HG02981 (cell line): Measurements from ENCODE around the gene SLC43A1.
"Not testable (repeated sequence)": the region's sequence is repeated elsewhere in the genome, so short reads cannot be mapped to it uniquely, and the experiment has no call there.

Experiments
- ATAC-seq: cut with Tn5 transposase; IDR thresholded peaks from one replicate; pipeline ENCODE4 v1.9.1; 2021; ENCODE audit warnings: mild to moderate bottlenecking, moderate library complexity; ENCODE audit not compliant: unreplicated experiment

Gene SLC43A1

DNA sequence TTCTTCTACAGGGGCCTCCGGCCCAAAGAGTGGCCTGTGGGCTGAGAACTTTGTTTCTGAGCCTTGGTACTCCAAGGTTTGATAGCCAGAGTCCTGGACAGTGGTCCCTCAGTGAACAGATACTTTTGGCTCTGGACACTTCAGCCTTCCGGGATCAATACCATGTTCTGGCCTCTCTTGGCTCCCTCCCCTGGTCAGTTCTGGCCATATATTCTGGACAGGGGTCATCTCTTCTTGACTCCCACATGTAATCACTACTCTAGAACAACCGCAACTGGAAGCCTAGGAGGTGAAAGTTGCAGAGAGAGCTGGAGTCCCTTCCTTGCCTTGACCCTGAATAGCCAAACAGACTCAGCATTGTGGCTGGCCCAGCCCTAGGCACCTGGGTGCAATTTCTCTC is 52.9 kb downstream of the SLC43A1 start:
- ATAC-seq = no peak

DNA sequence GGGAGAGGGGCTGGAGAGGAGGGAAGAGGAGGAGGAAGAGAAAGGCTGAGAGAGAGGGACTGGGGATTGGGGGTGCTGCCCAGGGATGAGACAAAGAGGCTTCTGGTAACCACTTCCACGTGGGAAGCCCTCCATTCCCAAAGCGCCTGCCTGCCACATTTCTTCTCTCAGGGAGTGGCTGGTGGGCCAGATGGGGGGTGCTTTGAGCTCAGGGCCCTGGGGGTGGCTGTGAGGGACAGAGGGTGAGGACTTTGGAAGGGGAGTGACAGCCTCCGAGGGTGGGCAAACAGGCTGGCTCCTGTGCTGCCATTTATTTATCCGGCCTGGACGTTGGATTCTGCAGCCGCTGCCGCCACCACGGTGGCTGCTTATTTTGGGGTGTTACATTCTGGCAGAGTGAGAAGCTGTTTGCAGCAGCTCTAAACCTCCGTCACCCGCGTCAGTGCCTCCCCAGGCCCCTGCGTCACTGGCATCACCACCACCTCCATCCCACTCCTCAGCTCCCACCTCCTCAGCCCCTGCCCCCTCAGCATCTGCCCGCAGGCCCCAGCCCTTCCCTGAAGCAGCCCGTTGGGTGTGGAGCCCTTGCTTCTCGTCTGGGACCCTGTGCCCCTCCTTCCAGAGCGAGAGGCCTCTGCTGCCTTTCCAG is 53.5 kb downstream of the SLC43A1 start:
- no peak for ATAC-seq

DNA sequence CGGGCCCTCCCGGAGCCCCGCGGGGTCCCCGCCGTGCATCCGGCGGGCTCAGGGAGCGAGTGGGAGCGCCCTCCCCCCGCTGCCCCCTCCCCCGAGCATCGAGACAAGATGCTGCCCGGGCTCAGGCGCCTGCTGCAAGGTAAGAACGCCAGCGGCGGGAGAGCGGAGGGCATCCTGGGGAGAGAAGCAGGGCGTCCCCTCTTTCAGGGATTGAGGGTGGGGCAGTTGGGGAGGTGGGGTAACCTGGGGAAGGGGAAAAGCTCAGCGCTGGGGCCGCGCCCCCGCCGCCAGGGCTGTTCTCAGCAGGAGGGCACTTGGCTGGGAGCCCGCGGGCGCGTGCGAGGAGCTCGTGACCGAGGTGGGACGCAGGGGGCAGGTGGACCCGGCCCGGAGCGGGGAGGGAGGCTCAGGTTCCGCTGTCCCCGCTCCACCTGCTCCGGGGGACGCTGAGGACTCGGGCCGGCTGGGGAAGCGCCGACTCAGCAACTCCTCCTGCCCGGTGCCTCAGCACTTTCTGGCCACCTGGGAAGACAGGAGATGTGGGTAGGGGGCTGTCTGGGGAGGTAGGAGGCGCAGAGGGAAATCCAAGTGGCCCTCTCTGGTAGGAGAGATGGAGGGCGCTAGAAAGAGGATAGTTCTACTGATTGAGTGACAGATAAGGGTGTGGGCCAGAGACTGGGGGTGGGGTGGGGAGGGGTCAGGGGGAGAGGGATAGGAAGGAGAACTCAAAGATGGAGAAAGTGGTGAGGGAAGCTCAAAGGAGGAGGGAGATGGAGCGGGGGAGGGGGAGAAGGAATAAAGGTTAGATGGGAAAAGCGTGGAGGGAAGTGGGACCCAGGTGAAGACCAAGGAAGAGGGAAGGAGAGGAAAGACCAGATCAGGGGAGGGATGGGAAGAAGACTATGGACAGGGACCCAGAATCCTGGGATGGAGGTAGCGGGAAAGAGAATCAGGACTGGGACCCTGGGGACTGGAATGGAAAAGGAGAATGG is 54.4 kb downstream of the SLC43A1 start:
- no peak for ATAC-seq

DNA sequence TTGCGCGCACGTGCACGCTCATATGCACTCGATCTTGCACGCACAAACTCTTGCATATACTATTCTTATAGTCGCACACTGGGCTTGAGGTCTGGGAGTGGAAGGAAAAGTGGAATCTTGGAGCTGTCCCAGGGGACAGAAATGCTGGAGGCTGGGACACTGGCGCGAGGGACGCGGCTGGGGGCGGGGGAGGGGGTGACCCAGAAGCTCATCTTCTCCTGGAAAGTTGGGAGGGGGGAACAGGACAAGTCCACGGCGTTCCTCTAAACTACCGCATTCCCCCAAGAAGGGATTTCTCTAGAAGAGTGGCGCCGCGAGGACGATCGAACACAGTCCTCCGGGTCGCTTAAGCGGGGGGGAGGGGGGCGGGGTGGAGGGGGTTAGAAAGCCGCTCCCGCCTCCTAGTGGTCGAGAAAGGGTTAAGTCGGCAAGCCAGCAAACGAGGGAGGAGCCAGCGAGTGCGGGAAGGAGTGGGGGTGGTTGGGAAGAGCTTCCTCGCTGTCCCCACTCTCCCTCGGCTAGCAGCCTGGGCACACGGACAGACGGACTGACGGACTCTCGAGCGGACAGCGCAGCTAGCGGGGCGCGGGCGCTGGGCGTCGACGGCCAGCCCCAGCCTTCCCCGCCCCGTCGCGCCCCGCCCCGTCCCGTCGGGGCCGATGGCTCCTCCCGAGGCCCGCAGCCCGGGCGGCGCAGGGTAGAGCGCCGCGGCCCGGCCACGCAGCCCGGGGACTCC is 55.3 kb downstream of the SLC43A1 start, which contains the start of gene RTN4RL2:
TSS of gene RTN4RL2 (plus strand) at position 507 of the 736 bp plus-strand sequence. CDS start 338 bp downstream, outside the sequence.
- ATAC-seq = peak; percentile 36

DNA sequence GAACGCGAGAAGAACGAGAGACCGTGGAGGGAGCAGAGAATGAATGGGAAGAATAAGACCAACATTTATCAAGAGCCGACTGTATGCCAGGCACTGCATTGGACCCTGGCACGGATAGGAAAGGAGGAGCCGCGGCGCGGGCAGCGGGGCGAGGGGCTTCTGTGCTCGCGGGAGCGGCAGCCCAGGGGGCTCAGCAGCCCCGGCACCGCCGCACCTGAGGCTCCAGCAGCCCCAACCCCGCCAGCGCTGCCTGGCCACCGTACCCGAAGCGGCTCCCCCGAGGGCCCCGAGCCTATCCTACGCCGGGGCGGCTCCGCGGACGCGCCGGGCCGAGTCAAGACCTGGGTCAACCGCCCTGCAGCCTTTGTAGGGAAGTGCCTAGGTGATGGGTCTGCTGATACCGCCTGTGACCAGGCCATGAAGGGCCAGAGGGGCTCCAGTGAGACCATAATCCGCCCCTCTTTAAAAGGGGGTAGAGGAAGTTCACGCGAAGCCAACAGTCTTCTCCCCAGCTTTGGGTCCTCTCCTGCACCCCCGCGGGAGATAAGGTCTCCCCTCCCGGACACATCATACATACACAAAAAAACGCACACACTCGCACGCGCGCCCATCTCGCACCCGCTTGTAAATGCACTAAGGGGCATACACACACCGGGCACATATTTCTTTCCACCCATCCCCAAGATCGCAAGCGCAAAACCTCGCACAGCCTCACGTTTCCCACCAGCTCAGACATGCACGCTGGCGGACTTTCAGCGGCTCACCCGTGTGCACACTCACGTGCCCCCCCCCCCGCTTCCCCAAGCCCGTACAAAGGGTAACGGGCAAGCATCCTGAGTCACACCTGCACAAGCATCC is 56.1 kb downstream of the SLC43A1 start:
- no peak for ATAC-seq

DNA sequence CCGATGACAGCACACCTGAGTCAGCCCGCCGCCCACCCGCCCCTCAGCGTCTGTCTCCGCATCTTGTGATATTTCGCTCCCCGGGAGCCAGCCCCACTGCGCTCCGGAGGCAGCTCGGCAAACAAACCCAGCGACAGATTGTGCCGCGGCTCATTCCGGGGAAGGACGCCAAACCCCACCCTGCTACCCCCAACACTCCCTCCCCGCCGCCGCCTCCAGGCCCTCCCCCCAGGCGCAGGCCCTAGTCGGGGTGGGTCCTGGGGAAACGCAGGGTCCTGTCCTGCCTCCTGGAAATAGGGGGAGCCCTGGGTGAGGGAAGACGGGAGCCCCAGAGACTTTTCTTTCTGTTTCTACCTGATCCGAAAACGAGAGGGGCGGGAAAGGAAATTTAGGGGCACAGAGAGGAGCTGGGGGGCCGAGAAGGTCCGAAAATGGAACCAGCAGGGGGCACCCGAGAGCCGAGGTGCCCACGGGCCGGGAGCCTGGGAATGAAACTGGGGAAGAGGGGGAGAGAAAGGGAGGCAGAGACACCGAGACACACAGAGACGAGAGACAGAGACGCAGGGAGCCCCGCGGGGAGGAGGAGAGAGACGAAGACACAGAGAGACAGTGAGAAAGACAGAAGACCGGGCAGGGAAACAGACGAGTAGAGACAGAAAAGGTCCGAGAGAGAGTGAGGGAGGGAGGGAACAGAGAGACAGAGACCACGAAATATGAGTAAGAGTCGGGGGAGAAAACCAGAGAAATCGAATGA is 56.9 kb downstream of the SLC43A1 start:
- no peak for ATAC-seq

DNA sequence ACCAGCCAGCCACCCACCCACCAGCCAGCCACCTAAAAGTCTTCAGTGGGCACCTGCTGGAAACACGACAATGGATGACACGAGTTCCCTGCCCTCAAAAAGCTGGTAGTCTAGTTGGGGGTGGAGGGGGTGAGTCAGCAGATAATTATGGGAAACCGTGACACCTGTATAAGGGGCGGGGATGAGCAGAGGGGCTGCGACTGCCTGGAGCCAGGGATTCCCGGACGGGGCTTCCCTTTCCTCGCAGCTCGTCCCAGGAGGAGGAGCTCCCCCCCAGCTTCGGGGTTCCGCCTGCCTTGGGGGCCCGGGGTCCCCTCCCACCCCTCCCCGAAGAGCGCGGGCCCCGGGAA is 57.5 kb downstream of the SLC43A1 start:
- ATAC-seq = no peak

DNA sequence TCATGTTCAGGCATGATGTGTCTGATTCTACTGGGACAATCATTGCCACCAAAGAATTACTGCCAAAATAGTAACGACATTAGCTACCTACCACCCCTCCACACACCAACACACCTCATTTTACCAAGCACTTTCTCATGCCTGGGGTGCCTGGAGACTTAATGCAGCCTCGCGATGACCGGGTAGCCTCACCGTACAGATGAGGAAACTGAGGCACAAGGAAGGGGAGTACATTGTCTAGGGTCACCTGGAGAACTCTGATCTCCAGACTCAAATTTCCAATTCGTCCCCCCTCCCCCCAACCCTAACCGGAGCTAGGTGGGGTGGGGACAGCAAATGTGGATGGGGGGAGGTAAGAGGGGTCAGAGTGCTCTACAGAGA is 57.9 kb downstream of the SLC43A1 start:
- peak; percentile 11 for ATAC-seq

DNA sequence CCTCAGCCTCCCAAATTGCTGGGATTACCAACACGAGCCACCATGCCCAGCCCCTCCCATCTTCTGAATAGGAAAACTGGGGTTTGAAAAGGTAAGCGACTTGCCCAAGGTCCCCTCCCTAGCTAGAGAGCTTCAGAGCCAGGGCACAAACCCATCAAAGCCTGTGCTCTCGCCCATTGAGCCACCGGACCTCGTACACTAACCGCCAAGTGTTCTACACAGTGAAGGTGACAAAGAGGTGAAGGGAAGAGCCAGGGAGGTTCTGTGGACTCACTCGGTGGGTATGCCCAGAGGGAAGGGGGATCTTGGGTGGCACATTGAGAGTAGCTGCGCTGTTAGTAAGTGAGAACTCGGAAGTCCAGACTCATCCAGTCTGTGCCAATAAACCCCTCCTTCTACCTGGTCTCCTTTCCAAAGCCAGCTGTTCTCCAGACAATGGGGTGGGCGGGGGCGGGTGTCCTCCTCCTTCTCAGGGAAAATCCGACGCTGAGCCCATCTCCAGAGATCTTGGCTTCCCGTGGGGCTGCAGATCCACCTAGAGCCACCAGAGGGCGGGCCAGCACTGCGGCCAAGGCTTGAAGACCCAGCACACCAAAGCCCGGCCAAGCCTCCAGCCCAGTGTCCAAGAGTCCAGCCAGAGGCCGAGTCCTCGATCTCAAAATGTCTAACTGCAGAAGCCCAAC is 58.4 kb downstream of the SLC43A1 start:
- ATAC-seq = peak; percentile 48

DNA sequence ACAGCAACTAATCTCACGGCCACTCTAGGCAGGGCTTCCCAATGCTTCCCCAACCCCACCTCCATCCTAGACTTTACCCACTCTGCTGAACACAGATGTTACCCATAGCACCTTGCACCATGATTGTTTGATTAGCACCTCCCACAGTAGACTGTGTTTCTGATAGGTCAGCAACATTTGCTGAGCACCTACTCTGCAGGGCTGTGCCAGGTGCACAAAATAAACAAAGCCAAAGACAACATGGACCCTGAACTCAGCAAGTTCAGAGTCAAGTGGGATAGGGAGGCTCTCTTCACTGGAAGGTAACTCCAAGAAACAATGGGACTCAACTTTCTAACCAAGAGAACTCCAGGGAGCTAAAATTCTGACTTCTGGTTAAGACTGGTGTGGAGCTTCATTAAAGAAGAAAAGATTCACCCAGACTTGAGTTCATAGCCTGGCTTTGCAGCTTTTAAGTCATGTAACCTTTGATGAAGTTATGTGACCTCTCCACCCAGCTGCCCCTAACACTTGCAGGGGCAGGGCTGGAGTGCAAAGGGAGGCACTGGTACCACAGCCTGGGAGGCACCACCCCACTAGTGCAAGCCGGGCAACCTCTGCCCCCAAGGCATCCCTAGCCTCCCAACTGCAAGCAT is 61.8 kb downstream of the SLC43A1 start:
- ATAC-seq = no peak

DNA sequence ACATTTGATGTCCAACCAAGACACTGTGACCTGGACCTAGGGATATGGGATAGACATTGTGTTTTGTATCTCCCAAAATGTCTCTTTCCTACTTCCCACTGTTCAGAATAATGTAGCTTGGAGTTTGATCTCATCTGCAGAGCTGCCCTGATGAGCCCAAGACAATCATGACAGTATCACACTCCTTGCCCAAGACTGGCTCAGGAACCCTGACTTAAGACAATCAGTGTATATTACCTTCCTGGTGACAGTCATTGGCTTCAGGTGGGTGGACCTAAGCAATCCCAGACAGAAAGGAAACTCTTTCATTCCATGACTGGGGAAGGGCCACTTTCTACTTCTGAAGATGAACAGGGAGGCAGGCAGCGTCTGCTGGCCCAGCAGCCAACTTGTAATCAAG is 69.4 kb downstream of the SLC43A1 start:
- ATAC-seq = no peak

DNA sequence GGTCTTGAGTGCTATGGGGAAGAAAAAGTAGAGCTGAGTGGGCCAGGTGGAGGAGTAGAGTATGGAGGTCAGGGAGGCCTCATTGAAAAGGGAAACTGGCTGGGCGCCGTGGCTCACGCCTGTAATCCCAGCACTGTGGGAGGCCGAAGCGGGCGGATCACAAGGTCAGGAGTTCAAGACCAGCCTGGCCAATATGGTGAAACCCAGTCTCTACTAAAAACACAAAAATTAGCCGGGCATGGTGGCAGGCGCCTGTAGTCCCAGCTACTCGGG is 70.4 kb downstream of the SLC43A1 start:
- ATAC-seq = not testable (repeated sequence)

DNA sequence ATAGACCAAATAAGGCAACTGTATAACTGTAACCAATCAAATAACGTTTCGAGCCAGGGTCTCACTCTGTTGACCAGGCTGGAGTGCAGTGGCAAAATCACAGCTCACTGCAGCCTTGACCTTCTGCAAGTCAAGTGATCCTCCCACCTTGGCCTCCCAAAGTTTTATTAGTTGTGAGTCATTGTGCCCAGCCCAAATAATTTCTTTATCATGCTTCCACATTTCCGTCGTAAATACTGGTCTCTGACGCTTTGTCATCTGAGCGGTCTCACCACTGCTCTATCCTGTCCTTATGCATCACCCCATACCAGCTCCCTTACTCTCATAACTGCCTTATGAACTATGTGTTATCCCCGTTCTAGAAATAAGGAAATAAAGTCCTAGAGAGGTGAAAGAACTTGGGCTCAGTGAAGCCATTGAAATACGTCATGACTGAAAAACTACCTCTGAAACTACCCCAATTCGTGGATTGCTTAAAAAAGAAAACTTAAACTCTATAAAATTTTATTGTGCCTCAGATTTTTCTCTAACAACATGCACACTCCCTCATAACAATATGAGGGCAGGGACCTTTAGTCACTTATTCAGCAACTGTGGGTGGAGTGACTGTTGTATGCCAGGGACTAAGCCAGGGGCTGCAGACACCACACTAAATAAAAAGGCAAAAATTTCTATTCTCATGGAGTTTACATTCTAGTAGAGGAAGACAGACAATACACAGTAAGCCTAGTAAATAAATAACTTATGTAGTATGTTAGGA is 71.0 kb downstream of the SLC43A1 start:
- ATAC-seq = no peak

DNA sequence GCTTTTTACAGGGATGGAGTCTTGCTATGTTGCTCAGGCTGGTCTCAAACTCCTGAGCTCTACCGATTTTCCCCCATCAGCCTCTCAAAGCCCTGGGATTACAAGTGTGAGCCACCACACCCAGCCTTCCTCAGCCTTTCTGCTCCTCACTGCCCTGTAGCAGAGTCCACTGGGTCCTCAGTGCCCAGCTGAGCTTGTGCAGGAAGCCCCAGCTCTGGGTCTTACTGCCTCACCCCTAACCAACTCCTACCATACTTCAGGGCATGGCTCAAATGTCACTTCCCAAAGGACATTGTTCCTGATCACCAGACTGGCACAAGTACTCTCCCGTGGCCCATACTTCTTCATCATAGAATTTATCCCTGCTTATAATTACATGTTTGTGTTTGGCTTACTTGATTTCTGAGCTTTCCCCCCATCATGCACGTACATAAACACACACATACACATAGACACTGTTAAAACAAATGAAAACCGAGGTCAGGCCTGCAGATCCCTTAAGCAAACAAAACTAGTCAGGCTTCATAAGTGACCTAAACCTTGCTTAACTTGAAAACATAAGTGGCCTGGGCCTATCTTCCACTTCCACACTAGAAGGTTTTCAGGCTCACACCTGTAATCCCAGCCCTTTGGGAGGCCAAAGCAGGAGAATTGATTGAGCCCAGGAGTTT is 74.6 kb downstream of the SLC43A1 start:
- ATAC-seq = no peak

DNA sequence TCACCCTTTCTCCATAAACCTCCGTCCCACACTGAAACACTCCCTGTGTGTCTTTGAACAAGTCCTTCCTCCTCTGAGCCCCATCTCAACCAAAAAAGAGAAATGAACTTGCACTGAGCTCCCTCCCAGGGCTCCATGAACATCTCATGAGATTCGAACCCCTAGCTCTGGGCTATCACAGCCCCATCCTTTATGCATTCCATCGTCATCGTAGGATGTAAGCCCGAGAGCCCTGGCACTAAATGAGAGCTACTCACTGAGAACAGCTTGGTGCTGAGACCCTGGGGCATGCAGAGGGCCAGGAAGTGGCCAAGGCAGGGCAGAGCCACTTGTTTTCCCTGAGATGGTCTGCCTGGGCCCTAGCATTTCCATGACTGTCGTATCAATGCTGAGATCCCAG is 75.7 kb downstream of the SLC43A1 start:
- no peak for ATAC-seq

DNA sequence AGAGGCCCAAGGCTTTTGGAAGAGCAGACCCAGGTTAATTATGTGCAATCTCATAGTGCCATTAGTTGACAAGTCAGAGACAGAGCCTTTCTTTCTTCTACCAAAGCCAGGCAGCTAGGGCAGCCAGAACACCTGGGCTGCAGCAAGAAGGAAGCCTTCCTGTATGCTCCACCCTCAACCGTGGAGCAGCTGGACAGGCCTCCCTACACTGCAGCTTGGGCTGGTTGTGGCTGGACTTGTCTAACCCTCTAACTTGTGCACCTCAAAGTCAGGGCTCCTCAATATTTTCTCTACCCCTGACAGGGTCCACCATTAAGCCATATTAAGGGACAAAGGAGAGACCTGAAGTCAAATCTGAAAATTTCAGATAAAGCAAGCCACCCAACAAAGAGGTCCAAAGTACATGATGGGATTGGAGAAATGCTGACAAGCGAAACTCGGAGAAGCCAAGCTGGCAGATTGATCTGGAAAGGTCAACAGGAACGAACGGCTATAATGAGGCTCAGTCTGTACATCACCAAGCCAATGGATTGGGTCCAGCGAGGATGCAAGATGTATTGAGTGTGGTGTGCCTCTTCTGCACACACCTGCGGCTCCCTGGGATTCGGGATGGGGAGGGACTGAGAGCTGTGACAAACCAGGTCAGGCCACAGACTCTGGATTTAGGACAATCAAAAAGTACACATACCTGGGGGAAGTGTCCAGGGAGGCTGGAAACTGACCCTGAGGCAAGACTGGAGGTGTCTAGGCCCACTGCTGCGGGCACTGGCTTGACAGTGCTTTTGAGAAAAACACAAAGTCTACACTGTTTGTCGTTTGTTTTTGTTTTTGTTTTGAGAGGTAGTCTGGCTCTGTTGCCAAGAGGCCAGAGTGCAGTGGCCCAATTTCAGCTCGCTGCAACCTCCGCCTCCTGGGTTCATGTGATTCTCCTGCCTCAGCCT is 76.9 kb downstream of the SLC43A1 start:
- no peak for ATAC-seq

DNA sequence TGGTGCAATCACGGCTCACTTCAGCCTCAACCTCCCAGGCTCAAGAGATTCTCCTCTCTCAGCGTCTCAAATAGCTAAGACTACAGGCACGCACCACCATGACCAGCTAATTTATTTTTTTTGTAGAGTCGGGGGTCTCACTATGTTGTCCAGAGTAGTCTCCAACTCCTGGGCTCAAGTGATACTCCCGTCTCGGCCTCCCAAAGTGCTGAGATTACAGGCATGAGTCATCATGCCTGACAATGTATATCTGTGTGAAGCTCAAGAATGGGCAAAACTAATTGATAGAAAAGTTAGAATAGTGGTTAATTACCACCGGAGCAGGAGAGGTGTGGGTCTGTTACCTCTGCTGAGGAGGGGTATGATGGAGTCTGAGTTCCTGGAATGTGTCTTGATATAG is 79.5 kb downstream of the SLC43A1 start:
- ATAC-seq = no peak
